Uterus (tissue), 2 donors: ENCODE results near the gene CSF3R.

Experiments
- POLR2A ChIP-seq, 2 donors: fragments of 450-650 bp; IDR thresholded peaks; one replicate each; pipeline ENCODE4 v1.6.1; 2016; ENCODE audit warnings: antibody characterized with exemption in 2 of 2, mild to moderate bottlenecking in 1 of 2, moderate library complexity in 1 of 2
- TF ChIP-seq, protein P1 (sequence below), 4 experiments: fragments of 200-600 bp in 2 of 4; fragments of 450-650 bp in 2 of 4; sonication (generic) in 2 of 4; IDR thresholded peaks; one replicate each; pipeline ENCODE4 v1.5.1; 2016 to 2019; ENCODE audit warnings: antibody characterized with exemption in 4 of 4, mild to moderate bottlenecking in 2 of 4, moderate library complexity in 1 of 4

- TF ChIP-seq, protein P1, sequence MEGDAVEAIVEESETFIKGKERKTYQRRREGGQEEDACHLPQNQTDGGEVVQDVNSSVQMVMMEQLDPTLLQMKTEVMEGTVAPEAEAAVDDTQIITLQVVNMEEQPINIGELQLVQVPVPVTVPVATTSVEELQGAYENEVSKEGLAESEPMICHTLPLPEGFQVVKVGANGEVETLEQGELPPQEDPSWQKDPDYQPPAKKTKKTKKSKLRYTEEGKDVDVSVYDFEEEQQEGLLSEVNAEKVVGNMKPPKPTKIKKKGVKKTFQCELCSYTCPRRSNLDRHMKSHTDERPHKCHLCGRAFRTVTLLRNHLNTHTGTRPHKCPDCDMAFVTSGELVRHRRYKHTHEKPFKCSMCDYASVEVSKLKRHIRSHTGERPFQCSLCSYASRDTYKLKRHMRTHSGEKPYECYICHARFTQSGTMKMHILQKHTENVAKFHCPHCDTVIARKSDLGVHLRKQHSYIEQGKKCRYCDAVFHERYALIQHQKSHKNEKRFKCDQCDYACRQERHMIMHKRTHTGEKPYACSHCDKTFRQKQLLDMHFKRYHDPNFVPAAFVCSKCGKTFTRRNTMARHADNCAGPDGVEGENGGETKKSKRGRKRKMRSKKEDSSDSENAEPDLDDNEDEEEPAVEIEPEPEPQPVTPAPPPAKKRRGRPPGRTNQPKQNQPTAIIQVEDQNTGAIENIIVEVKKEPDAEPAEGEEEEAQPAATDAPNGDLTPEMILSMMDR (IDR thresholded peaks at IDR 0.05) = no peak
- no peak for TF ChIP-seq POLR2A (IDR thresholded peaks at IDR 0.05)
Measured at GRCh38 chr1:36446746-36447145, 36.0 kb downstream of the CSF3R start.
